22Rv1 (cell line): ENCODE measurements around the gene FAM107B.

Source experiments
- CTCF ChIP-seq: fragments of 450-650 bp; IDR thresholded peaks from 2 replicates; pipeline ENCODE4 v1.5.1; 2017; ENCODE audit warnings: mild to moderate bottlenecking
- ZFX ChIP-seq: fragments of 450-650 bp; IDR thresholded peaks from 2 replicates; pipeline ENCODE4 v1.6.1; 2017; ENCODE audit warnings: antibody characterized with exemption, borderline replicate concordance

GRCh38 chr10:14753441-14753840 lies 21.3 kb downstream of the FAM107B start:
- TF ChIP-seq CTCF (no peak), ZFX (no peak)
